ENCODE measurements around the gene ARID2. TPM values are rescaled to one million over a fixed set of nuclear protein-coding genes. Genes with fewer than 3 reads are reported as not detected.

ARID2 gene
- total and polyA plus RNA-seq, 3 experiments from 2014 or later = 12.9 to 26.7 (median 25.5) TPM

DNA sequence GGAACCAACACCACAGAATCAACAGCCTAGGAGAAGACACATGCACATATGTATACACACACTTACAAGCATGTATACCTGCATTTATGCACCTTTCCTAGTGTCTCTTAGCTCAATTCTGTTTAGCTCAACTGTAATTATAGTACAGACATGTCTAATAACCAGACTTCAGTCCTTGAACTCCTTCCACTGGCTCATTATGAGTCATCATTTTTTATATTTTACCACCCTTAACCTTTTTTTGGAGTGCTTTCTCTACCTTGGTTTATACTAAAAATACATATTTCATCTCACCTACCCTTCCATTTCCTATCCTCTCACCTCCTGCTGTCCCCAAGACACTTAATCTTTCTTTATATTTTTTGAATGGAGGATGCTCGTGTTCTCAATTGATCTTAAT lies 110.4 kb downstream of the ARID2 start:
- peaks cover 8% of the 10 kb centered on the region for H3K36me3 ChIP-seq (ENCODE audit: insufficient read depth, low read length)
- CTCF ChIA-PET = interaction anchor here (0.9 kb wide), 1 partner anchor 20 kb away, joined by 3 read pairs; no protein-coding TSS in a partner anchor
- H3K4me3 ChIP-seq (ENCODE audit: low read length) = no peak overlapping the region
- no peaks in the 10 kb centered on the region for H3K27me3 Mint-ChIP-seq
- peak overlapping the region in 2 of 8 donors; percentile 8 to 52 for H3K27ac Mint-ChIP-seq
- no peak overlapping the region for H3K27ac ChIP-seq (ENCODE audit: low read depth, low read length)
- H3K36me3 Mint-ChIP-seq = peaks cover 9 to 73% (median 16%) of the 10 kb centered on the region in 3 donors
- no peaks in the 10 kb centered on the region for H3K4me1 ChIP-seq (ENCODE audit: insufficient read depth, low read length)
- no peaks in the 10 kb centered on the region for H3K9me3 ChIP-seq (ENCODE audit: low read length)
- no peaks in the 10 kb centered on the region for H3K27me3 ChIP-seq (ENCODE audit: insufficient read depth, low read length, poor library complexity, severe bottlenecking)
- H3K9me3 Mint-ChIP-seq = no peaks in the 10 kb centered on the region
- DNase-seq = no peak
- H3K4me1 Mint-ChIP-seq = peaks cover under 1 to 3% (median under 1%) of the 10 kb centered on the region in 3 donors
- no peak overlapping the region for H3K4me3 Mint-ChIP-seq
- POLR2A ChIA-PET = interaction anchor here (0.6 kb wide), 1 partner anchor 1344 kb away, joined by 5 read pairs; no protein-coding TSS in a partner anchor

DNA sequence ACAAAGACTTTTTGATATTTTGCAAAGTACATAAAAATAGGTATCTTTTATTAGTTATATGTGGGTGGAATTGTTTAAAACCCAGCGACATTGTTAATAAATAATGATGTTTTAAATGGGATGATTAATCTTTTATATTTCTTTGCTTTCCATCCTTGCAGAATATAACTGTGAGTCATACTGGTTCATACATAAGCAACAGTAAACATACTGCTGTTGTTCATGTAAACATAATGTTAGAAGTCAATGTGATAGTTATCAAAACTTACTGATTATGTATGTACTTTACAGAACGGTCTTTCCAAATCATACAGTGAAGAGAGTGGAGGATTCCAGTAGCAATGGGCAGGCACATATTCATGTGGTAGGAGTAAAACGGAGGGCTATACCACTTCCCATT lies 119.8 kb downstream of the ARID2 start:
- no peaks in the 10 kb centered on the region for H3K27me3 ChIP-seq (ENCODE audit: insufficient read depth, low read length, poor library complexity, severe bottlenecking)
- H3K27ac ChIP-seq (ENCODE audit: low read depth, low read length) = no peak overlapping the region
- no peak for DNase-seq
- peaks cover 27 to 75% (median 37%) of the 10 kb centered on the region in 3 donors for H3K36me3 Mint-ChIP-seq
- no peaks in the 10 kb centered on the region for H3K9me3 Mint-ChIP-seq
- H3K27me3 Mint-ChIP-seq = no peaks in the 10 kb centered on the region
- H3K4me3 Mint-ChIP-seq = no peak overlapping the region
- H3K9me3 ChIP-seq (ENCODE audit: low read length) = no peaks in the 10 kb centered on the region
- H3K4me1 ChIP-seq (ENCODE audit: insufficient read depth, low read length) = no peaks in the 10 kb centered on the region
- CTCF ChIA-PET = no interaction called here
- H3K4me3 ChIP-seq (ENCODE audit: low read length) = no peak overlapping the region
- H3K4me1 Mint-ChIP-seq = peaks cover 0 to 3% (median 3%) of the 10 kb centered on the region in 3 donors
- POLR2A ChIA-PET = no interaction called here
- peaks cover 34% of the 10 kb centered on the region for H3K36me3 ChIP-seq (ENCODE audit: insufficient read depth, low read length)
- no peak overlapping the region for H3K27ac Mint-ChIP-seq

DNA sequence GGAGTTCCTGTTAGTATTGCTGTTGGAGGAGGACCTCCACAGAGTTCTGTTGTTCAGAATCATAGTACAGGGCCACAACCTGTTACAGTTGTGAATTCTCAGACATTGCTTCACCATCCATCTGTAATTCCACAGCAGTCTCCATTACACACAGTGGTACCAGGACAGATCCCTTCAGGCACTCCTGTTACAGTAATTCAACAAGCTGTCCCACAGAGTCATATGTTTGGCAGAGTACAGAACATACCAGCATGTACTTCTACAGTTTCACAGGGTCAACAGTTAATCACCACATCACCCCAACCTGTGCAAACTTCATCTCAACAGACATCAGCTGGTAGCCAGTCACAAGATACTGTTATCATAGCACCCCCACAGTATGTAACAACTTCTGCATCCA lies 120.8 kb downstream of the ARID2 start:
- Mint-ChIP-seq H3K4me1 (peaks cover 3 to 4% (median 3%) of the 10 kb centered on the region in 3 donors), H3K9me3 (no peaks in the 10 kb centered on the region), H3K27ac (no peak overlapping the region), H3K4me3 (no peak overlapping the region), H3K27me3 (no peaks in the 10 kb centered on the region), H3K36me3 (peaks cover 27 to 70% (median 37%) of the 10 kb centered on the region in 3 donors)
- H3K27me3 ChIP-seq (ENCODE audit: insufficient read depth, low read length, poor library complexity, severe bottlenecking) = no peaks in the 10 kb centered on the region
- ChIA-PET POLR2A (no interaction called here), CTCF (no interaction called here)
- H3K4me1 ChIP-seq (ENCODE audit: insufficient read depth, low read length) = no peaks in the 10 kb centered on the region
- no peaks in the 10 kb centered on the region for H3K9me3 ChIP-seq (ENCODE audit: low read length)
- H3K27ac ChIP-seq (ENCODE audit: low read depth, low read length) = no peak overlapping the region
- peaks cover 31% of the 10 kb centered on the region for H3K36me3 ChIP-seq (ENCODE audit: insufficient read depth, low read length)
- no peak overlapping the region for H3K4me3 ChIP-seq (ENCODE audit: low read length)
- no peak for DNase-seq

DNA sequence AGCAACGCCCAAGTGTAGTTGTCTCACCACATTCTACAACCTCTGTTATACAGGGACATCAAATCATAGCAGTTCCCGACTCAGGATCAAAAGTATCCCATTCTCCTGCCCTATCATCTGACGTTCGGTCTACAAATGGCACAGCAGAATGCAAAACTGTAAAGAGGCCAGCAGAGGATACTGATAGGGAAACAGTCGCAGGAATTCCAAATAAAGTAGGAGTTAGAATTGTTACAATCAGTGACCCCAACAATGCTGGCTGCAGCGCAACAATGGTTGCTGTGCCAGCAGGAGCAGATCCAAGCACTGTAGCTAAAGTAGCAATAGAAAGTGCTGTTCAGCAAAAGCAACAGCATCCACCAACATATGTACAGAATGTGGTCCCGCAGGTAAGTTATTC lies 123.0 kb downstream of the ARID2 start:
- peaks cover 3 to 4% (median 3%) of the 10 kb centered on the region in 3 donors for H3K4me1 Mint-ChIP-seq
- CTCF ChIA-PET = no interaction called here
- no peaks in the 10 kb centered on the region for H3K27me3 Mint-ChIP-seq
- no peak overlapping the region for H3K4me3 Mint-ChIP-seq
- H3K4me1 ChIP-seq (ENCODE audit: insufficient read depth, low read length) = no peaks in the 10 kb centered on the region
- no peak for DNase-seq
- no peak overlapping the region for H3K27ac Mint-ChIP-seq
- no peak overlapping the region for H3K4me3 ChIP-seq (ENCODE audit: low read length)
- peaks cover 27% of the 10 kb centered on the region for H3K36me3 ChIP-seq (ENCODE audit: insufficient read depth, low read length)
- H3K9me3 ChIP-seq (ENCODE audit: low read length) = no peaks in the 10 kb centered on the region
- peaks cover 27 to 62% (median 34%) of the 10 kb centered on the region in 3 donors for H3K36me3 Mint-ChIP-seq
- no peaks in the 10 kb centered on the region for H3K9me3 Mint-ChIP-seq
- H3K27me3 ChIP-seq (ENCODE audit: insufficient read depth, low read length, poor library complexity, severe bottlenecking) = no peaks in the 10 kb centered on the region
- H3K27ac ChIP-seq (ENCODE audit: low read depth, low read length) = no peak overlapping the region
- POLR2A ChIA-PET = no interaction called here

DNA sequence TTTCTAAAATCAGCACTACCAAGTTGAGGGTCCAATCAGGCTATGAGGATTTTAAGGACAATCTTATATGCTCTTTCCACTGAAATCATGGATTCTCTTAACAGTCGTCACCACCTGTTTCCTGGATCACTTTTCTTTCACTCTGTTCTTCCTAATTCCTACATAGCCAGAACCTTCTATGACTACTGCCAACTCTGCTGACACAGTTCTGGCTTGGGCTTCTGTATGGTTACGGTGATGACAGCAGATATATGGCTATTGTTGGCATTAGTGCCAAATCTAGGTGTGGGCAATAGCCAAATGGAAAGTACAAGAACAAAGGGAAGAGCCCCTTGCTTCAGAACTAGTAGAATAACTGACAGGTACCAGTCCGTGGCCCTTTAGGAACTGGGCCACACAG lies 124.0 kb downstream of the ARID2 start:
- no peak for DNase-seq
- ChIA-PET CTCF (no interaction called here), POLR2A (no interaction called here)
- peaks cover 27 to 63% (median 31%) of the 10 kb centered on the region in 3 donors for H3K36me3 Mint-ChIP-seq
- H3K4me1 Mint-ChIP-seq = peaks cover 3 to 14% (median 3%) of the 10 kb centered on the region in 3 donors
- Histone ChIP-seq H3K4me1 (ENCODE audit: insufficient read depth, low read length) (no peaks in the 10 kb centered on the region), H3K36me3 (ENCODE audit: insufficient read depth, low read length) (peaks cover 27% of the 10 kb centered on the region), H3K4me3 (ENCODE audit: low read length) (no peak overlapping the region), H3K9me3 (ENCODE audit: low read length) (no peaks in the 10 kb centered on the region), H3K27me3 (ENCODE audit: insufficient read depth, low read length, poor library complexity, severe bottlenecking) (no peaks in the 10 kb centered on the region), H3K27ac (ENCODE audit: low read depth, low read length) (no peak overlapping the region)
- H3K9me3 Mint-ChIP-seq = no peaks in the 10 kb centered on the region
- H3K4me3 Mint-ChIP-seq = no peak overlapping the region
- H3K27me3 Mint-ChIP-seq = no peaks in the 10 kb centered on the region
- no peak overlapping the region for H3K27ac Mint-ChIP-seq

DNA sequence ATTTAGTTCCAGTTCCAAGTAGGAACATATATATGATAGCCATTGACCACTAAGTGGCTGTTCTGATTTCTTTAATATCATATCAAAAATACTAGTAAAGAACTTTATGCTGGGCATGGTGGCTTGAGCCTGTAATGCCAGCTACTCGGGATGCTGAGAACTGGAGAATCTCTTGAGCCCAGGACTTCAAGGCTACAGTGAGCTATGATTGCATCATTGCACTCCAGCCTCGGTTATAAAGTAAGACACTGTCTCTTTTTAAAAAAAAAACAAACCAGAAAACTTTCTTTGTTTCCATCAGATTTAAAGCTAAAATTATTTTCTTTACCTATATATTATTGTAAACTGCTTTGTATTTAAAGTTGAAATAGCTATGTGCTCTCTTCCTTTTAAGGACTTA lies 133.8 kb downstream of the ARID2 start:
- H3K27ac ChIP-seq (ENCODE audit: low read depth, low read length) = no peak overlapping the region
- no peak overlapping the region for H3K4me3 ChIP-seq (ENCODE audit: low read length)
- Mint-ChIP-seq H3K4me1 (peaks cover 10 to 19% (median 19%) of the 10 kb centered on the region in 3 donors), H3K27me3 (peaks cover 0 to 1% of the 10 kb centered on the region in 2 donors), H3K9me3 (no peaks in the 10 kb centered on the region), H3K4me3 (no peak overlapping the region), H3K27ac (no peak overlapping the region), H3K36me3 (peaks cover 14 to 54% (median 22%) of the 10 kb centered on the region in 3 donors)
- H3K9me3 ChIP-seq (ENCODE audit: low read length) = no peaks in the 10 kb centered on the region
- CTCF ChIA-PET = no interaction called here
- H3K27me3 ChIP-seq (ENCODE audit: insufficient read depth, low read length, poor library complexity, severe bottlenecking) = no peaks in the 10 kb centered on the region
- no peak for DNase-seq
- H3K4me1 ChIP-seq (ENCODE audit: insufficient read depth, low read length) = no peaks in the 10 kb centered on the region
- no peaks in the 10 kb centered on the region for H3K36me3 ChIP-seq (ENCODE audit: insufficient read depth, low read length)
- POLR2A ChIA-PET = no interaction called here

DNA sequence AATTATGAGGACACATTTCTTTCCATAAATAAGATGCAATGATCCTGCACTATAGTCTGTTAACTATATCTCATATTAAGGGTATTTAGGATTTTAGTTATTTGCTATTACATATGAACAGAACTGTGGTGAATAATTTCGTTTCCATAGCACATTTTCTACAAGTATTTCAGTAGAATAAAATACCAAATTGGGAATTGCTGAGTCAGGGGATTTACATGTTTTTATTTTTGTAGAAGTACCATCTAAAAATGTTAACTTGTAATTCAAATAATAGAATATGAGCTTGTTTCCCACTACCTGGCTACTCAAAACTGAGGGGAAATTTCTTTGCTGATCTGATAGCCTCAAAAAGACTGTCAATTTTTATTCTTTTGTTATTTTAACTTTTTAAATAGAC lies 136.8 kb downstream of the ARID2 start:
- Mint-ChIP-seq H3K9me3 (no peaks in the 10 kb centered on the region), H3K4me3 (no peak overlapping the region), H3K36me3 (peaks cover 10 to 66% (median 26%) of the 10 kb centered on the region in 3 donors), H3K27ac (no peak overlapping the region), H3K4me1 (peaks cover 12 to 30% (median 22%) of the 10 kb centered on the region in 3 donors), H3K27me3 (peaks cover 0 to 1% of the 10 kb centered on the region in 2 donors)
- no peak for DNase-seq
- Histone ChIP-seq H3K36me3 (ENCODE audit: insufficient read depth, low read length) (no peaks in the 10 kb centered on the region), H3K4me1 (ENCODE audit: insufficient read depth, low read length) (no peaks in the 10 kb centered on the region), H3K27ac (ENCODE audit: low read depth, low read length) (no peak overlapping the region), H3K9me3 (ENCODE audit: low read length) (no peaks in the 10 kb centered on the region), H3K4me3 (ENCODE audit: low read length) (no peak overlapping the region), H3K27me3 (ENCODE audit: insufficient read depth, low read length, poor library complexity, severe bottlenecking) (no peaks in the 10 kb centered on the region)
- CTCF ChIA-PET = interaction anchor here (0.9 kb wide), 1 partner anchor 107 kb away, joined by 3 read pairs; no protein-coding TSS in a partner anchor
- POLR2A ChIA-PET = interaction anchor here (0.5 kb wide), 1 partner anchor 24 kb away, joined by 3 read pairs; no protein-coding TSS in a partner anchor

DNA sequence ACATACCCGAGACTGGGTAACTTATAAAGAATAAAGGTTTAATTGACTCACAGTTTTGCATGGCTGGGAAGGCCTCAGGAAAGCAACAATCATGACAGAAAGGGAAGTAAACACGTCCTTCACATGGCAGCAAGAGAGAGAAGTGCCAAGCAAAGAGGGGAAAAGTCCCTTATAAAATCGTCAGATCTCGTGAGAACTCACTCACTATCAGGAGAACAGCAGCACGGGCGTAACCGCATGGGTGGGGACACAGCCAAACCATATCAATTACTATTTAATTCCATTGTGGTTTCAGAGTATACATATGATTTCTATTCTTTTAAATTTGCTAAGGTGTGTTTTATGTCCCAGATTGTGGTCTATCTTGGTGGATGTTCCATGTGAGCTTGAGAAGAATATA lies 142.9 kb downstream of the ARID2 start:
- Histone ChIP-seq H3K27ac (ENCODE audit: low read depth, low read length) (no peak overlapping the region), H3K9me3 (ENCODE audit: low read length) (no peaks in the 10 kb centered on the region), H3K27me3 (ENCODE audit: insufficient read depth, low read length, poor library complexity, severe bottlenecking) (no peaks in the 10 kb centered on the region), H3K4me1 (ENCODE audit: insufficient read depth, low read length) (no peaks in the 10 kb centered on the region), H3K36me3 (ENCODE audit: insufficient read depth, low read length) (peaks cover 21% of the 10 kb centered on the region), H3K4me3 (ENCODE audit: low read length) (no peak overlapping the region)
- H3K9me3 Mint-ChIP-seq = no peaks in the 10 kb centered on the region
- DNase-seq = no peak
- peaks cover 21 to 50% (median 44%) of the 10 kb centered on the region in 3 donors for H3K4me1 Mint-ChIP-seq
- peaks cover 16 to 72% (median 39%) of the 10 kb centered on the region in 3 donors for H3K36me3 Mint-ChIP-seq
- H3K27ac Mint-ChIP-seq = peak overlapping the region in 2 of 8 donors; percentile 25 to 33
- ChIA-PET CTCF (no interaction called here), POLR2A (no interaction called here)
- peaks cover 0 to 1% of the 10 kb centered on the region in 2 donors for H3K27me3 Mint-ChIP-seq
- H3K4me3 Mint-ChIP-seq = no peak overlapping the region
